Left ventricle myocardium inferior (tissue), 1 donor: ENCODE results near the gene FOXB1. TPM values are rescaled to one million over a fixed set of nuclear protein-coding genes. Genes with fewer than 3 reads are reported as not detected.

ENCODE experiments used
- DNase-seq: peaks from one replicate; pipeline ENCODE4 v3.0.0-alpha.2; 2020
- H3K27ac ChIP-seq: fragments of 200-600 bp; replicated peaks from 2 replicates; pipeline ENCODE4 v1.8.0; 2021
- H3K27me3 ChIP-seq: fragments of 200-600 bp; 2 replicates; pipeline ENCODE4 v1.8.0; 2021; ENCODE audit warnings: low read depth
- H3K36me3 ChIP-seq: fragments of 200-600 bp; 2 replicates; pipeline ENCODE4 v1.8.0; 2021
- H3K4me1 ChIP-seq: fragments of 200-600 bp; 2 replicates; pipeline ENCODE4 v1.8.0; 2021
- H3K4me3 ChIP-seq: fragments of 200-600 bp; 2 replicates; pipeline ENCODE4 v1.8.0; 2021; ENCODE audit warnings: mild to moderate bottlenecking, moderate library complexity
- H3K9me3 ChIP-seq: fragments of 200-600 bp; replicated peaks from 2 replicates; pipeline ENCODE4 v1.8.0; 2021
- intact Hi-C: fragments of 100-400 bp; cut with micrococcal nuclease; formaldehyde crosslinking; loops from one replicate; pipeline ENCODE4 v1.11.0; 2022
- total RNA-seq: library from RNA; stranded (reverse); fragmentation: NEBNext Ultra II Directional; extraction: Animal tissue kit (Norgen Biotek cat#: 25700); gene quantifications from one replicate; pipeline ENCODE4 v1.2.1, GENCODE V29; 2021
- TF ChIP-seq, protein P1 (sequence below): fragments of 200-600 bp; IDR thresholded peaks from 2 replicates; pipeline ENCODE4 v1.8.0; 2021; ENCODE audit warnings: antibody characterized with exemption, mild to moderate bottlenecking, borderline replicate concordance
- donor health status: DM: no; HTN: yes; CAD: no; lungs with severe emphysema.

Gene FOXB1
- total RNA-seq, 1 donor from 2014 or later, result not detected

DNA sequence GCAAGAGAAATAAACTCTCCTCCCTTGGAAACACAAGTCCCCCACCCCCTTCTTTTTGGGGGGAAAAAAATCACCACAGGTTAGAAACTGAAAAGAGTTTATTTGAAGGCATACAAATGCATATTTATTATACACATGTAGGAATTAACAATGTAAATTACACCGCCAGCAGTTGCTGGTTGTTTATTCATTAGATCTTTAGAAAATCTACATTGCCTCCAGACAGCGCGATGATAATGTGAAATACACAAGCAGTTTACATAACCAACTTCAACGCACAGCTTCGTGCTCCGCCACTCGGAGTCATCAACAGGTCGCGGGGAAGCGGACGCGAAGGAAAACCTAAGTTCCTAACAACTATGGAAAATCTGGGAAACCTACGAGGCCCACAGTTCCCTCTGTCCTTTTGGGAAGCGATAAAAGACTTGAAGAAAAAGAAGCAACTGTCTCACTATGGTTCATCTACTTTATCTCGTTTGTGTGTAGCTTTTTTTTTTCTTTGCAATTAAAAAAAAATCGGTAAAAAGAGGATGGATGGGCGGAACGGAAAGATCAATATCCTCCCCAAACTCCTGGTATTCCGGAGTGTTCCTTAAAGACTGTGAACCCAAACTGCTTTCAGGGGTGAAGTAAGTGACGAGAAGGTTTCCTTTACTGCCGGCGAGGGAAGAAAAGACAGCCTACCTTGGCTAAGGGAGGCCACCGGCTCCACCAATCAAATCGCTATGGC is 8.4 kb upstream of the FOXB1 start:
- H3K36me3 ChIP-seq, result no peaks in the 10 kb centered on the region
- peaks cover 100% of the 10 kb centered on the region for H3K27me3 ChIP-seq
- TF ChIP-seq, protein P1, sequence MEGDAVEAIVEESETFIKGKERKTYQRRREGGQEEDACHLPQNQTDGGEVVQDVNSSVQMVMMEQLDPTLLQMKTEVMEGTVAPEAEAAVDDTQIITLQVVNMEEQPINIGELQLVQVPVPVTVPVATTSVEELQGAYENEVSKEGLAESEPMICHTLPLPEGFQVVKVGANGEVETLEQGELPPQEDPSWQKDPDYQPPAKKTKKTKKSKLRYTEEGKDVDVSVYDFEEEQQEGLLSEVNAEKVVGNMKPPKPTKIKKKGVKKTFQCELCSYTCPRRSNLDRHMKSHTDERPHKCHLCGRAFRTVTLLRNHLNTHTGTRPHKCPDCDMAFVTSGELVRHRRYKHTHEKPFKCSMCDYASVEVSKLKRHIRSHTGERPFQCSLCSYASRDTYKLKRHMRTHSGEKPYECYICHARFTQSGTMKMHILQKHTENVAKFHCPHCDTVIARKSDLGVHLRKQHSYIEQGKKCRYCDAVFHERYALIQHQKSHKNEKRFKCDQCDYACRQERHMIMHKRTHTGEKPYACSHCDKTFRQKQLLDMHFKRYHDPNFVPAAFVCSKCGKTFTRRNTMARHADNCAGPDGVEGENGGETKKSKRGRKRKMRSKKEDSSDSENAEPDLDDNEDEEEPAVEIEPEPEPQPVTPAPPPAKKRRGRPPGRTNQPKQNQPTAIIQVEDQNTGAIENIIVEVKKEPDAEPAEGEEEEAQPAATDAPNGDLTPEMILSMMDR, result no peak
- H3K4me3 ChIP-seq, result no peak overlapping the region
- intact Hi-C loops, result no loop called here
- peaks cover 8% of the 10 kb centered on the region for H3K4me1 ChIP-seq
- DNase-seq, result no peak
- no peak overlapping the region for H3K27ac ChIP-seq
- H3K9me3 ChIP-seq, result no peaks in the 10 kb centered on the region

DNA sequence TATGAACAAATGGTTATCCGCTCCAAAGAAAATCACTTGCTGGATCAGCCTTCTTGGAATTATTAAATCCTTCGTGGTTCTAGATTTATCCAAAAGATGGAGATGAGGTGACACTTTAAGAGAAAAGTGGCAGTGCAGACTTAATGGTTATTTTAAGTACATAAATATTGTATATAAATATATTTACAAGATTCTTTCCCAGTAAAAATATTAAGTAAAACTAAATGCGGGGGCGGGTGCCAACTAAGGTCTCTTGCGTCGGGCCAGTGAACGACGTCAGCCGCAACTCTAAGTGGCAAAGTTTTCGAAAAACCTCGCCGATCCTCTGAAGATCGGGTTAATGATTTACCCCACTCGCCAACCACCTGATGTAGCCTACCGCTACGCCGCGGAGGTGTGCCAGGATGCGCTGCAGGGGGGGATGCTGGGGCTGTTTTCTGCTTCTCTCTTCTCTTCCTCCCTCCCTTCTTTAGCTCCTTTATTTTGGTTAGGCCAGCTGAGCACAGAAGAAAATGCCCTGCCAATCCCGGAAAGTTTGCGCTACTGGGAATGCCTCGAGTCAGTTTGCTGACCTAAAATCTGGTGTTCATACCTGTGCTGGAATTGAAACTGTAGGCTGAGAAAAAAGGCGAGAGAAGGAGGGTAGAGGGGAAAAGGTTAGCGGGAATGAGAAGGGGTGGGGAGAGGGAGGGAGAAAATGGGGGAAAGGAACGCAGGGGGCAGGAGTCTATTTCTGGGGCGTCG is 7.6 kb upstream of the FOXB1 start:
- Histone ChIP-seq H3K4me3 (peak overlapping the region; percentile 50), H3K27me3 (peaks cover 100% of the 10 kb centered on the region), H3K36me3 (no peaks in the 10 kb centered on the region), H3K9me3 (no peaks in the 10 kb centered on the region), H3K4me1 (peaks cover 8% of the 10 kb centered on the region), H3K27ac (no peak overlapping the region)
- TF ChIP-seq, protein P1, result no peak
- DNase-seq, result no peak
- intact Hi-C loops, result no loop called here

DNA sequence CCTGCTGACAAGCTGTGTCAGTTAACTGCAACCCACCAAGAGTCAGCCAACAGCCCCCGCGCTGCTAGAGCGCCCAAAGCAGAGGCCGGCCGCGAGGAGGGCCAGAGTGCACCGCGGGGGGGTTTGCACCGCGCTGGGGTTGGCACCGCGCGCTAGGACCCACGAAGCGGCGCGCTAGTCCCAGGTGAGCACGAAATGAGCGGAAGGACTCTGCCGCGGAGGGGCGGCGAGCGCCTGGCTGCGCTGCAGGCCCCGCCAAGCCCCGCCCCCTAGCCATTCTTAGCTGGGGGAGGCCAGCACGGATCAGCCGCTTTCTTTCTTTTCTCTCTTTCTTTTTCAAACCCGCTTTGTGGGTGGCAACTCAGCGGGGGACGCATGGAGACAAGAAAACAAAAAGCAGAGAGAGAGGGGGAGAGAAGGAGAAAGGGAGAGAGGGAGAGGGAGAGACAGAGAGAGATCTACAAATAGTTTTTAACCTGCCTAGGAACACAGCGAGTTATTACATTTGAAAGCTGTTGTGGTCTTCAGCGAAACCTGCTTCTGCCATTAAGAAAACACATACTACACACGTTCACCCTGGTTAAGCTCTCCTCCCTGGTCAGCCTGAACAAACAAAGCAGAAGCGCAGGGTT is 6.9 kb upstream of the FOXB1 start:
- intact Hi-C loops, result no loop called here

DNA sequence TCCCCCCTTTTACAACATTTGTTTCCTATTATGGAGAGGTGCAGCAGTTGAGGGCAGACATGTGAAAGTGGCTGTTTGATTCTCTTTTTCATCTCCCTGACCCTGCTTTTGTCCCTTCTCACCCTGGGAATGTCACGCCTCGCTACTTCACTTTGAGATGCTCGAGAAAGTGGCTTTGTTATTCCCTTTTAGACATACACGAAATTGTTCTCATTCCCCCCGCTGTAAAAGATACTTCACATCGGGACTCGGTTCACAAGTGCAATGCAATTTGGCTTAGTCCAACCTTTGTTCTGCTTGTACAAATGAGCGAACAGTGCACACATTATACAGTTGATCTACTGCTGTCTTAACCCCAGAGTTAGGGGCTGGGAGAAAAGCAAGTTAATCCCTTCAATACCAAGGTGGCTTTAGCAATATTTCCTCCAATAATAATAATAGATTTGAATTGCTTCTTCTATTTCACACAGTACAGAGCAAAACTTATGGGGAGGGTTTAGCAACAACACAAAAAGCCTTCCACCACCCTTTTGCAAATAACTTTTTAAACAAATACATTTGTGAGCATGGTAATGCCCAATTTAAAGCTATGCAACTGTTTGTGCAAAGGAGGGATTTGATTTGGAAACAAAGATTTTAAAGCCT is 5.7 kb upstream of the FOXB1 start:
- TF ChIP-seq, protein P1, result no peak
- no peak overlapping the region for H3K27ac ChIP-seq
- no peak overlapping the region for H3K4me3 ChIP-seq
- intact Hi-C loops, result no loop called here
- peaks cover 8% of the 10 kb centered on the region for H3K4me1 ChIP-seq
- H3K27me3 ChIP-seq, result peaks cover 100% of the 10 kb centered on the region
- no peaks in the 10 kb centered on the region for H3K9me3 ChIP-seq
- no peaks in the 10 kb centered on the region for H3K36me3 ChIP-seq
- DNase-seq, result no peak

More for the DNA sequence above, 6.9 kb upstream of the FOXB1 start:
- no peak for DNase-seq
- Histone ChIP-seq H3K4me3 (peak overlapping the region; percentile 50), H3K4me1 (peaks cover 8% of the 10 kb centered on the region), H3K27me3 (peaks cover 100% of the 10 kb centered on the region), H3K36me3 (no peaks in the 10 kb centered on the region), H3K27ac (no peak overlapping the region), H3K9me3 (no peaks in the 10 kb centered on the region)
- TF ChIP-seq, protein P1, result no peak

DNA sequence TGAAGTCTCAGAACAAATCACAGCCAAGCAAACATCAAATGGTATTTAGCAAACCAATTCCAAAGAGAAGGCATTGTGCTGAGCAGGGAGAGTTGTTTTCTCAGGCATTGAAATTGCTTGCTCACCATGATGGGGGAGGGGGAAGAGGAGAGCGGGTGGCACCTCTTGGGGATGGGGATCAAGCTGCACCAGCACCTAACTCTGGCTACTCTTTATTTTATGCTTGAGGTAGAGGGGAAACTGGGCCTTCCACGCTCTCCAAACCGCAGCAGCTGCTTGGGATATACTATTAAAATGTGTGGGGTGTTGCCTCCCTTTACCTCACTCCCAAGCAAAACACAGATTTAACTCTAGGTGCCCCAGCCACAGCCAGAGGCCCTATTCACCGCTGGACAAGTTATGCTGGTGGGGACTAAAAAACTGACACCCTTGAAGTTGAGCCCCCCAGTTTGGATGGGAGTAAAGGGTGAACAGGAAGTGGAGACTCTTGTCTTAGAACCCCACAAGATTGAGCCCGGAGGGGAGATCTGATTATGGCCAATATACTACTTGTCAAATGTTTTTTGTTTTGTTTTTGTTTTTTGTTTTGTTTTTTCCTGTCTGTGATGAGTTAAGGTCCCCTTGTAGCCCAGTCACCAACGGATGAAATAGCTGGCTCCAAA is 5.0 kb upstream of the FOXB1 start:
- H3K4me1 ChIP-seq, result peaks cover 12% of the 10 kb centered on the region
- TF ChIP-seq, protein P1, result no peak
- H3K27me3 ChIP-seq, result peaks cover 100% of the 10 kb centered on the region
- intact Hi-C loops, result no loop called here
- no peak for DNase-seq
- no peaks in the 10 kb centered on the region for H3K9me3 ChIP-seq
- no peaks in the 10 kb centered on the region for H3K36me3 ChIP-seq
- H3K27ac ChIP-seq, result no peak overlapping the region
- no peak overlapping the region for H3K4me3 ChIP-seq
